Activated naive CD8-positive, alpha-beta T cell (primary cell): Measurements from ENCODE around the gene N4BP3.
"Not testable (repeated sequence)": the region's sequence is repeated elsewhere in the genome, so short reads cannot be mapped to it uniquely, and the experiment has no call there.

Experiments
- H3K27ac Mint-ChIP-seq: one replicate; pipeline ENCODE4 v1.8.0; 2021; ENCODE audit warnings: mixed read lengths
- H3K27me3 Mint-ChIP-seq: one replicate; pipeline ENCODE4 v1.8.0; 2021; ENCODE audit warnings: mixed read lengths
- H3K36me3 Mint-ChIP-seq: one replicate; pipeline ENCODE4 v1.8.0; 2021; ENCODE audit warnings: mixed read lengths
- H3K4me1 Mint-ChIP-seq: one replicate; pipeline ENCODE4 v1.8.0; 2021; ENCODE audit warnings: low read depth, mixed read lengths
- H3K4me3 Mint-ChIP-seq: one replicate; pipeline ENCODE4 v1.8.0; 2021; ENCODE audit warnings: mild to moderate bottlenecking, mixed read lengths
- H3K9me3 Mint-ChIP-seq: one replicate; pipeline ENCODE4 v1.8.0; 2021; ENCODE audit warnings: low read depth, mixed read lengths

N4BP3 gene

GRCh38 chr5:178113141-178113787, at the start of gene N4BP3:
Gene N4BP3, plus strand, starts transcription at chr5:178113532. Its CDS starts 6,052 bp downstream, at chr5:178119584.
- no peaks in the 10 kb centered on the region for H3K27me3 Mint-ChIP-seq
- H3K4me3 Mint-ChIP-seq: peak within 1 kb of the TSS; percentile 95
- H3K9me3 Mint-ChIP-seq: no peaks in the 10 kb centered on the region
- H3K4me1 Mint-ChIP-seq: peaks cover 40% of the 10 kb centered on the region
- H3K27ac Mint-ChIP-seq: peak within 1 kb of the TSS; percentile 90
- no peaks in the 10 kb centered on the region for H3K36me3 Mint-ChIP-seq

GRCh38 chr5:178067755-178068154, 45.6 kb upstream of the N4BP3 start:
- Mint-ChIP-seq H3K27ac (no peak overlapping the region), H3K4me3 (no peak overlapping the region), H3K27me3 (no peaks in the 10 kb centered on the region), H3K4me1 (peaks cover 20% of the 10 kb centered on the region), H3K9me3 (no peaks in the 10 kb centered on the region), H3K36me3 (no peaks in the 10 kb centered on the region)

- Mint-ChIP-seq H3K4me3 (peak overlapping the region; percentile 23), H3K4me1 (peaks cover 20% of the 10 kb centered on the region), H3K36me3 (no peaks in the 10 kb centered on the region), H3K27me3 (no peaks in the 10 kb centered on the region), H3K9me3 (no peaks in the 10 kb centered on the region), H3K27ac (no peak overlapping the region)
Measured at GRCh38 chr5:178068293-178068692, 45.0 kb upstream of the N4BP3 start.

GRCh38 chr5:178069909-178070308, 43.4 kb upstream of the N4BP3 start:
- Mint-ChIP-seq H3K27me3 (no peaks in the 10 kb centered on the region), H3K4me3 (no peak overlapping the region), H3K36me3 (no peaks in the 10 kb centered on the region), H3K4me1 (peaks cover 20% of the 10 kb centered on the region), H3K27ac (no peak overlapping the region), H3K9me3 (no peaks in the 10 kb centered on the region)

GRCh38 chr5:178071108-178071507, 42.2 kb upstream of the N4BP3 start:
- H3K9me3 Mint-ChIP-seq: no peaks in the 10 kb centered on the region
- H3K27ac Mint-ChIP-seq: no peak overlapping the region
- H3K4me3 Mint-ChIP-seq: no peak overlapping the region
- H3K4me1 Mint-ChIP-seq: peaks cover 22% of the 10 kb centered on the region
- no peaks in the 10 kb centered on the region for H3K36me3 Mint-ChIP-seq
- no peaks in the 10 kb centered on the region for H3K27me3 Mint-ChIP-seq

GRCh38 chr5:178072749-178073148, 40.6 kb upstream of the N4BP3 start:
- no peaks in the 10 kb centered on the region for H3K27me3 Mint-ChIP-seq

GRCh38 chr5:178074266-178074952, 38.9 kb upstream of the N4BP3 start:
- H3K9me3 Mint-ChIP-seq: no peaks in the 10 kb centered on the region
- H3K36me3 Mint-ChIP-seq: no peaks in the 10 kb centered on the region
- no peaks in the 10 kb centered on the region for H3K27me3 Mint-ChIP-seq
- H3K4me3 Mint-ChIP-seq: no peak overlapping the region
- peaks cover 4% of the 10 kb centered on the region for H3K4me1 Mint-ChIP-seq
- no peak overlapping the region for H3K27ac Mint-ChIP-seq

More at GRCh38 chr5:178072749-178073148, 40.6 kb upstream of the N4BP3 start:
- Mint-ChIP-seq H3K4me1 (peaks cover 16% of the 10 kb centered on the region), H3K27ac (no peak overlapping the region), H3K4me3 (no peak overlapping the region), H3K36me3 (no peaks in the 10 kb centered on the region), H3K9me3 (no peaks in the 10 kb centered on the region)

- H3K27ac Mint-ChIP-seq, H3K36me3 Mint-ChIP-seq, H3K27me3 Mint-ChIP-seq, H3K4me1 Mint-ChIP-seq, H3K9me3 Mint-ChIP-seq, H3K4me3 Mint-ChIP-seq: not testable (repeated sequence)
Measured at GRCh38 chr5:178076965-178077364, 36.4 kb upstream of the N4BP3 start.

- no peaks in the 10 kb centered on the region for H3K9me3 Mint-ChIP-seq
- H3K27me3 Mint-ChIP-seq: no peaks in the 10 kb centered on the region
- H3K4me3 Mint-ChIP-seq: no peak overlapping the region
- H3K36me3 Mint-ChIP-seq: no peaks in the 10 kb centered on the region
- H3K27ac Mint-ChIP-seq: no peak overlapping the region
- peaks cover 3% of the 10 kb centered on the region for H3K4me1 Mint-ChIP-seq
Measured at GRCh38 chr5:178077751-178078150, 35.6 kb upstream of the N4BP3 start.

GRCh38 chr5:178078197-178079010, 34.9 kb upstream of the N4BP3 start:
- Mint-ChIP-seq H3K9me3 (no peaks in the 10 kb centered on the region), H3K36me3 (no peaks in the 10 kb centered on the region), H3K4me1 (peaks cover 3% of the 10 kb centered on the region), H3K4me3 (no peak overlapping the region), H3K27ac (no peak overlapping the region), H3K27me3 (no peaks in the 10 kb centered on the region)

GRCh38 chr5:178080056-178080455, 33.3 kb upstream of the N4BP3 start:
- Mint-ChIP-seq H3K27ac (no peak overlapping the region), H3K27me3 (peaks cover 2% of the 10 kb centered on the region), H3K36me3 (no peaks in the 10 kb centered on the region), H3K4me3 (no peak overlapping the region), H3K4me1 (peaks cover 5% of the 10 kb centered on the region), H3K9me3 (no peaks in the 10 kb centered on the region)

GRCh38 chr5:178080618-178081410, 32.5 kb upstream of the N4BP3 start:
- Mint-ChIP-seq H3K9me3 (no peaks in the 10 kb centered on the region), H3K4me1 (peaks cover 4% of the 10 kb centered on the region), H3K27ac (no peak overlapping the region)

GRCh38 chr5:178081571-178082243, 31.6 kb upstream of the N4BP3 start:
- H3K27ac Mint-ChIP-seq: no peak overlapping the region
- no peak overlapping the region for H3K4me3 Mint-ChIP-seq
- H3K9me3 Mint-ChIP-seq: no peaks in the 10 kb centered on the region
- H3K4me1 Mint-ChIP-seq: peaks cover 2% of the 10 kb centered on the region
- H3K27me3 Mint-ChIP-seq: peaks cover 2% of the 10 kb centered on the region
- H3K36me3 Mint-ChIP-seq: no peaks in the 10 kb centered on the region

More at GRCh38 chr5:178080618-178081410, 32.5 kb upstream of the N4BP3 start:
- H3K27me3 Mint-ChIP-seq: peaks cover 2% of the 10 kb centered on the region
- no peaks in the 10 kb centered on the region for H3K36me3 Mint-ChIP-seq
- H3K4me3 Mint-ChIP-seq: no peak overlapping the region

- Mint-ChIP-seq H3K27me3 (peaks cover 2% of the 10 kb centered on the region), H3K27ac (no peak overlapping the region), H3K36me3 (no peaks in the 10 kb centered on the region), H3K4me1 (peaks cover 2% of the 10 kb centered on the region), H3K4me3 (no peak overlapping the region), H3K9me3 (no peaks in the 10 kb centered on the region)
Measured at GRCh38 chr5:178083922-178084321, 29.4 kb upstream of the N4BP3 start.
